HEK293T (cell line): ENCODE results near the gene CFAP58.

ENCODE experiments used
- ARNT ChIP-seq: fragments of 450-650 bp; IDR thresholded peaks from 2 replicates; pipeline ENCODE4 v1.6.1; 2017; ENCODE audit warnings: mild to moderate bottlenecking
- BHLHE40 ChIP-seq: fragments of 450-650 bp; IDR thresholded peaks from 2 replicates; pipeline ENCODE4 v1.6.1; 2016; ENCODE audit warnings: mild to moderate bottlenecking, moderate library complexity, borderline replicate concordance
- CTBP1 ChIP-seq: fragments of 450-650 bp; IDR thresholded peaks from 2 replicates; pipeline ENCODE4 v1.6.1; 2016; ENCODE audit warnings: borderline replicate concordance
- FOXA1 ChIP-seq: fragments of 450-650 bp; IDR thresholded peaks from 2 replicates; pipeline ENCODE4 v1.6.1; 2016; ENCODE audit warnings: mild to moderate bottlenecking
- FOXK2 ChIP-seq: fragments of 450-650 bp; IDR thresholded peaks from 2 replicates; pipeline ENCODE4 v1.6.1; 2016; ENCODE audit warnings: mild to moderate bottlenecking
- FOXM1 ChIP-seq: fragments of 450-650 bp; IDR thresholded peaks from 2 replicates; pipeline ENCODE4 v1.6.1; 2017; ENCODE audit warnings: mild to moderate bottlenecking, borderline replicate concordance
- HDGF ChIP-seq: fragments of 450-650 bp; IDR thresholded peaks from 2 replicates; pipeline ENCODE4 v1.6.1; 2017; ENCODE audit warnings: antibody characterized with exemption, borderline replicate concordance
- L3MBTL2 ChIP-seq: fragments of 450-650 bp; conservative IDR thresholded peaks from 2 replicates; pipeline ENCODE4 v1.6.1; 2016; ENCODE audit warnings: mild to moderate bottlenecking
- LEF1 ChIP-seq: fragments of 450-650 bp; IDR thresholded peaks from 2 replicates; pipeline ENCODE4 v1.6.1; 2017; ENCODE audit warnings: mild to moderate bottlenecking, borderline replicate concordance
- NFRKB ChIP-seq: fragments of 450-650 bp; IDR thresholded peaks from 2 replicates; pipeline ENCODE4 v1.6.1; 2016; ENCODE audit warnings: mild to moderate bottlenecking, moderate library complexity
- SP1 ChIP-seq: fragments of 450-650 bp; IDR thresholded peaks from 2 replicates; pipeline ENCODE4 v1.6.1; 2017
- SUZ12 ChIP-seq: fragments of 450-650 bp; IDR thresholded peaks from 2 replicates; pipeline ENCODE4 v1.6.1; 2016; ENCODE audit warnings: mild to moderate bottlenecking
- TARDBP ChIP-seq: fragments of 450-650 bp; IDR thresholded peaks from 2 replicates; pipeline ENCODE4 v1.6.1; 2016
- ZNF384 ChIP-seq: fragments of 450-650 bp; IDR thresholded peaks from 2 replicates; pipeline ENCODE4 v1.6.1; 2016

- TF ChIP-seq HDGF (no peak), FOXK2 (no peak), SP1 (no peak), LEF1 (no peak), FOXM1 (no peak), ARNT (no peak), ZNF384 (no peak), CTBP1 (no peak), BHLHE40 (no peak), SUZ12 (no peak), NFRKB (no peak), L3MBTL2 (no peak), FOXA1 (no peak), TARDBP (no peak)
These were observed 138.8 kb downstream of the CFAP58 start for GRCh38 chr10:104492329-104492940.
